HG03064 (cell line): ENCODE results near the gene MDH1B.

ENCODE experiments used
- ATAC-seq: cut with Tn5 transposase; IDR thresholded peaks from one replicate; pipeline ENCODE4 v1.9.1; 2021; ENCODE audit warnings: low read depth; ENCODE audit not compliant: unreplicated experiment

The MDH1B gene

DNA sequence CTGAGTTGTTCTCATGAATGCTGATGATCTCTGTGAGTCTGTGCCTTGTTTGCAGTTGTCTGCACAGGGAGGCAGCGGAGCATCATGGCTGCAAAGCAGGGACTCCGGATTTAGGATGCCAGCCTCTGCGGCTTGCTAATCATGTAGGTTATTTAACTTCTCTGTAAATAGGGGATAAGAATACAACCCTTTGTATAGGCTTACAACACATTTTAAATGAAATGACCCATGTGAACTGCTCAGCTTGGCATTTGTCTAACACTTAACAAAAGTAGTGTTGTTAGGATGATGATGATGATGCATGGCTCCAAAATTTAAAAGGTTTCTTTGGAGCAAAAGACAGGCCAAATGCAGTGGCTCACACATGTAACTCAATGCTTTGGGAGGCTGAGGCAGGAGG, 66.3 kb downstream of the MDH1B start:
- ATAC-seq: no peak

DNA sequence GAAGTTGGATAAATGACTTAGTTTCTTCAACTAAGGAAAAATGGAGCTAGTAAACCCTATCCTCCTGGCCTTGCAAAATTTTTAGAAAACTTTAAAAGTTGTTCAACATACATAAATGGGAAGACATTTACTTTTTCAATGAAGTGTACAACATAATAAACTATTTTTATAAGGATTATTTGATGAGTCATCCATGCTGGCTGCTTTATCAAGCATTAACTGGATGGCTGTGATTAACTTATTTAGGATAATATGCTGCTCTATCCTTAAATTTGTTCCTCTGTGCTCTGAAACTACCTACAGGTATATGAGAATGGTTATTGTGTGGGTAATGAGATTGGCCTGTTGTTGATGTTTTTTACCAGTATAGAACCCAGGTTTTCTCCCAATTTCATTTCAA, 68.2 kb downstream of the MDH1B start:
- no peak for ATAC-seq

DNA sequence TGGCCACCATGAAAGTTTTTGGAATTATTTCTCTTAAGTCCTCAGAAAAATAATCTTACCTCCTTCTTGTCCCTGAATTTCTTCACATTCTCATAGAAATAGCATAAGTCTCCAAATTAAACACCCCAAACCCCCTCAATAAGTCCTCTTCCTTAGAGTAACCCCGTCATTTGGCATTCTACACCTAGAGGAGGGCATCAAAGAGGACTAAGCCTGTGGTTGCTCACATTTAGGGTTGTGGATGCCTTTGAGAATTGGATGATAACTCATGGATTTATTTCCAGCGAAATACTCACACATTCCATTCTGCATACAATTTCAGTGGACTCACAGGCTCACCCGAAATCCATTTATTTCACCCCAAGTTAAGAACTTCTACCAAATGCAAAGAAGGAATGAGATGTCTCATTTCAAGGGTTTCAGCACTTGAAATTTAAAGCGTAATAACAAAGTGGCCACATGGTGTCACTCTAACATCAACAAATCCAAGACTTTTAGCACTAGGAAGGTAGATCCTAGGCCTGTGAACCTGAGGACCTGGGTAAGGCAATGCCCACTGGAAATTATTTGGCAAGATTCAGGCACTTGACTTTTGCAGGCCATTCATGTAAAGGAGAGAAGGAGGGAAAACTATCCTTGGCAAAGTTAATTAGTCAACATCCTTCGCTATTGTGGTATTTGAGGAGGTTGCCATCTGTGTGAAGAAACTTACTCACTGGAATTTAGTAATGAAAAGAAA, 71.6 kb downstream of the MDH1B start:
- no peak for ATAC-seq

DNA sequence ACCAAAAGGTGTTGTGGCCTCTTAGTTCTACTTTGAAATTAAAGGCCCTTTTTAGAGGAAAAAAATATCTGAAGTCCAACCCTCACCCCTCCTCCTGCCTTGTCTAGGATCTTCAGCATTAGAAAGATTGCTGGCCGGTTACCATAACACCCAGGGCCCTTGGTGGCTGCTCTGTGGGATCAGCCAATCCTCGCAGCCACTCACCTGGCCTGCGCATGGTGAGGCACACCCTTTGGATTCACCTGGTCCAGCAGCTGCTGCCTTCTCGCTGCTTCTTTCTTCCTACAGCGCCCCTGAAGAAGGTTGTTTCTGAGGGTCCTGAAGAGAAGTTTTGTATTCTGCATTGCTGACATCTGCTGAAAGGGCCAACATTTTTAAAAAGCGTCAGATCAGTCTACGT, 72.2 kb downstream of the MDH1B start:
- no peak for ATAC-seq

DNA sequence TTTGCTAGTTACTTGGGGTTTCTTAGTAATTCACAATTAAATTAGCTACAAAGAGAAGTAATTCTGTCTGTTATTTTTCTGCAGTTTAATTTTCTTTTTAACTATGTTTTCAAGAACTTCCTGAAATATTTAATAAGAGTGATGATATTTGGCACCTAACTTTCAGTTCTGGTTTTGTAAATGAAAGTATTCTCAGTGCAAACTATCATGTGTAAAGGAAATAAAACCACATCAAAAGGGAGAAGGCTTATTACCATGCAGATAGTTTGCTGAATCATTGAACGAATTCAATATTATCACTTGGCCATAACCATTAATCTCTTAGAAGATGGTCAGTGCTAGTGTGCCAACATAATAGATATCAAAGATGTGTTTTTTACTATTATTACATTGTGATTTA, 76.1 kb downstream of the MDH1B start:
- ATAC-seq: no peak

DNA sequence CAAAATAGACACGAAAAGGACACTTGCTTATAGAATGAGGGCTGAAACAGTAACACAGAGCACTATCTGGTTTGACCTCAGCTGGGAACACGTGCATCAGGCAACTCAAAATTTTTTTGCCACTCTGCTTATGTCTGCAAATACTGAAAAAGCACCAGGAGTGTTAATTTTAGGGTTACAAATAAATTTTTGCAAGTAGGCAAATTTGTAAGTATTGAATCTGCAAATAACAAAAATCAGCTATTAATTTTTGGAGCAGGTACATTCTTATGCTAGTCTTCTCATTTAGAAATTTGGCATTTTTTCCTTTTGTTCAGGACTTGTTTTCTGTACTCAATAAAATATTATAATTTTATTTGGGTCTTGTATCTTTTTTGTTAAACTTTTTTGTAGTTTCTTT, 76.7 kb downstream of the MDH1B start:
- no peak for ATAC-seq
